Esophagus (tissue), 2 donors: ENCODE data around the gene CTBP2. TPM values are rescaled to one million over a fixed set of nuclear protein-coding genes. Genes with fewer than 3 reads are reported as not detected.
A peak's percentile ranks its signal among the peaks of the same experiment; 100 is the strongest.

Experiments
- H3K27ac ChIP-seq, 2 donors: one replicate each; pipeline ENCODE4 v1.5.1; 2013; ENCODE audit warnings: low read depth in 2 of 2, mild to moderate bottlenecking in 2 of 2, inconsistent platforms in 1 of 2, low read length in 1 of 2, moderate library complexity in 1 of 2
- H3K27me3 ChIP-seq, 2 donors: one replicate each; pipeline ENCODE4 v1.6.1; 2013; ENCODE audit warnings: low read length in 2 of 2, control low read depth in 1 of 2, mild to moderate bottlenecking in 1 of 2; ENCODE audit not compliant: insufficient read depth in 2 of 2, control insufficient read depth in 1 of 2
- H3K36me3 ChIP-seq, 2 donors: one replicate each; pipeline ENCODE4 v1.6.1; 2013; ENCODE audit warnings: low read length in 1 of 2; ENCODE audit not compliant: control insufficient read depth in 2 of 2, insufficient read depth in 2 of 2
- H3K4me1 ChIP-seq, 2 donors: one replicate each; pipeline ENCODE4 v1.6.1; 2013; ENCODE audit warnings: low read length in 1 of 2; ENCODE audit not compliant: control insufficient read depth in 2 of 2, insufficient read depth in 2 of 2
- H3K4me3 ChIP-seq, 2 donors: one replicate each; pipeline ENCODE4 v1.5.1; 2013; ENCODE audit warnings: low read length in 2 of 2, mild to moderate bottlenecking in 2 of 2, low read depth in 1 of 2, moderate library complexity in 1 of 2
- H3K9me3 ChIP-seq, 2 donors: one replicate each; pipeline ENCODE4 v1.6.1; 2013; ENCODE audit warnings: mild to moderate bottlenecking in 2 of 2, low read depth in 1 of 2, low read length in 1 of 2, moderate library complexity in 1 of 2; ENCODE audit not compliant: control insufficient read depth in 2 of 2, insufficient read depth in 1 of 2
- WGBS, 2 donors: extraction: QIAGEN DNeasy Blood & Tissue Kit; methylation state at CpG; one replicate each; pipeline ENCODE4 v1.1.7; 2013; 5-methylcytosine and 5-hydroxymethylcytosine counted together
- polyA plus RNA-seq, 2 donors: library from polyadenylated mRNA; stranded (reverse); fragments of 200-250 nt; gene quantifications; one replicate each; pipeline ENCODE4 v1.2.3, GENCODE V29; 2013
- donor health status: healthy with polysubstance abuse.
- donor health status: Bipolar disorder and iron deficiency.

The CTBP2 gene
- polyA plus RNA-seq, 2 donors: 15.4 to 33.3 TPM

DNA sequence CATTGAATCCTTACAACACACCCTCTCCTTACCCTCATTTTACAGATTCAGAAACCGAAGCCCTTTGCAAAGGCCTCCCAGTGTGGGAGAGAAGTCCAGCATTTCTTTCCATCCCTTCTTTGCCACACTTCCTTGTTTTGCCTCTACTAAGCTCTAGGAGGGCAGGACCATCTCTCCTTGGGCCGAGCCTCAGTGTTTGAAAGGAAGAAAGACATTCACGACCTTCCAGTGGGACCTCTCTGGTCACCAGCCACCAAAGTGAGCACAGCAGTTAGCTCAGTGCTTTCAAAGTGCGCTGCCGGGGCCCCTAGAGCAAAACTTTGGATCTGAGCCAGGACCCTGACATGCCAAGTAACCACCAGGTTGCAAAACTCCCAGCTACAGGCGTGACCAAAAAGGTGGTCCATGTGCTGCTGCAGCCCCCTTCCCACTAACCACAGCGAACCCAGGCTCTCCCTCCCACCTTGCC, 12.4 kb downstream of the CTBP2 start:
- Histone ChIP-seq H3K36me3 (no peaks in the 10 kb centered on the region), H3K4me1 (peaks cover 20 to 45% of the 10 kb centered on the region in 2 donors), H3K4me3 (no peak overlapping the region), H3K27me3 (no peaks in the 10 kb centered on the region), H3K27ac (peak overlapping the region; percentile 95 to 96), H3K9me3 (no peaks in the 10 kb centered on the region)
- WGBS, 2 donors: 34 to 42% methylated on average over 7 of the region's 7 CpGs

DNA sequence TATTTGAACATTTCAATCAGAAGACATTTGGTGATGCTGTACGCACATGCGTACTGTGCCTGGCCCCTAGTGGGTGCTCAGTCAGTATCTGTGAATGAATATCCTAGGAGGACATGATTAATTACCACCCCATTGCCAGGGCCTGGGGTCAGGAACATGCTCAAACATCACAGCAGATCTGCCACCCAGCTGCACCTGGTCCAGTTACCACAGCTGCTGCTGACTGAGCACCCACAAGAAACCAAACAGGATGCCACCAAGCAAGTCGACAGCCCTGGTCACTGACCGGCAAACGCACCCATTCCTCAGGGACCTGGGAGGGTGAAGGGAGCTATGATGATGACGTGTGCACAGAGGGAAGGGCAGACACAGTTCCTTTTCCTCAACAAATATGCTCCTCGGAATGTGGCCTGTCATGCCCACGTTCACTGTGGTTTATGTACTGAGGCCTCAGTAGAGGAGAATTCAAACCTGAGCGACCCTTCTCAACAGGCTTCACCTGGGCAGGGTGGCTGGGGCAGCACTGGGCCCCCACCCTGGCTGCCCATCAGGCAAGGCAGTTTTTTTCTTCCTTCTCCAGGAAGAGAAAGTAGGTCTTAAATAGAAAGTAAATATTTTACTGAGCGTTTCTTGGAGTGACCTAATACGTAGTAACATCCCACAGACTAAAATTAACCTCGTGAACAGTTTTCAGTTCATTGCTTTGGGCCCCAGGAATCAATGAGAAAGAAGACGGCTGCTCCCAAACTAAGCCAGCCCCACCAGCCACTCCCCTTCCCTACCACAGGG, 13.4 kb downstream of the CTBP2 start:
- H3K9me3 ChIP-seq: no peaks in the 10 kb centered on the region
- WGBS, 2 donors: 23 to 25% methylated on average over 13 of the region's 13 CpGs
- peak overlapping the region in 1 of 2 donors; percentile 10 for H3K4me3 ChIP-seq
- H3K27ac ChIP-seq: peak overlapping the region; percentile 95 to 96
- H3K4me1 ChIP-seq: peaks cover 20 to 40% of the 10 kb centered on the region in 2 donors
- no peaks in the 10 kb centered on the region for H3K36me3 ChIP-seq
- H3K27me3 ChIP-seq: no peaks in the 10 kb centered on the region

DNA sequence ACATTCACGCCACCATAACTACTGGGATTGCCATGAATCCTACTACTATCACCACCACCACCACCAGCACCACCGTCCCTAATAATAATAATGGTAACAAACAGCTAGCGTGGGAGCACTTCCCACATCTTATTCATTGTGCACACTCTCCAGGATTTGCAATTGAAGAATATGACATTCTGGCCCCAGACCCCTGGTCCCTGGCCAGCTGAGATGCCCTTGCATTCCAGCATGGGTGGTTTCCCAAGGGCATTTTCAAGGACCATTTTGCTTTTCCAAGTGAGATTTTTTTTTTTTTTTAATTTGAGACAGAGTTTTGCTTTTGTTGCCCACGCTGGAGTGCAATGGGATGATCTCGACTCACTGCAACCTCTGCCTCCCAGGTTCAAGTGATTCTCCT, 14.7 kb downstream of the CTBP2 start:
- Histone ChIP-seq H3K4me3 (no peak overlapping the region), H3K36me3 (peaks cover 0 to 3% of the 10 kb centered on the region in 2 donors), H3K27me3 (no peaks in the 10 kb centered on the region), H3K27ac (no peak overlapping the region), H3K9me3 (no peaks in the 10 kb centered on the region), H3K4me1 (peaks cover 19 to 43% of the 10 kb centered on the region in 2 donors)
- WGBS, 2 donors: 83 to 91% methylated on average over 5 of the region's 5 CpGs

DNA sequence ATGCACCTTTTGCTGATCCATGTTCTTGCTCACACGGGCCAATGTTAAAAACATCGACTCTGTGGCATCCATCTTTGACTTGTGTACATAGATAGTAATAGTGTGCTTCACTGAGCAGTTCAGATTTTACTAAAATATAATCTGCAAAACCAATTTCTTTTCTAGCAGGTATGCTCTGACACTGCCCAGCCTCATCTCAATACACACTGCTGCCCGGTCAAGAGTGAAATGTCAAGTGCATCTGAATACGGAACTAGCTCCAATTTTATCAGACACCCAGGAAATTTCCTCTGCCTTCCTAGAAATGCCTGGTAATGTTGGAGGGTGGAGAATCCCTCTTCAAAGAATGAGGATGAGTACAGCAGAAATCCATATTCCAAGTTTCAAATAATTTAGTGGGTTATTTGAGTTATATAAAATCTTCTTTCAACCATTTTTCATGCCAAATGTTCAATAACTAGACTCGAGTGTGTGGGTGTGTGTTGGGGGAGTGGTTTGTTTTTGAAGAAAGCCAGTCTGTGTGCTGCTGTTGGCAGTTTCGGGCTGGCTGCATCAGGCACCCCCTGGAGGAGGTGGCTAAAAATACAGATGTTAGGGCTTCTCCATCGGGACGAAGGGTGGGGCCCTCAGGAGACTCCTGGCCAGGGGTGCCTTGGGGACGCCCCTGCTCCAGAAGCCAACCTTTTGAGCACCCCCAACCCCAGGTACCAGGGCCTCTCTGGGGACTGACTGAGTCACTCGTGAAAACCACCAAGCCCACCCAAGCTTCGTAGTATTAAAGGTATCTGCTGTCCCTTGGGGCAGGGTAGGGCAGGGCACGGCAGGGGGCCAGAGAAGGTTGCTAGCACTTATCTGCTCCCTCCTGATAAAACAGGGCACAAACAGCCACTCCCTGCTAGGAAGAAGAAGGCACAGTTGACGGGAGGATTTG, 15.4 kb downstream of the CTBP2 start:
- Histone ChIP-seq H3K4me1 (peaks cover 19 to 39% of the 10 kb centered on the region in 2 donors), H3K27me3 (no peaks in the 10 kb centered on the region), H3K27ac (peak overlapping the region in 1 of 2 donors; percentile 5), H3K4me3 (no peak overlapping the region), H3K9me3 (no peaks in the 10 kb centered on the region), H3K36me3 (peaks cover 0 to 3% of the 10 kb centered on the region in 2 donors)
- 35 to 40% methylated on average over 13 of the region's 13 CpGs for WGBS, 2 donors

DNA sequence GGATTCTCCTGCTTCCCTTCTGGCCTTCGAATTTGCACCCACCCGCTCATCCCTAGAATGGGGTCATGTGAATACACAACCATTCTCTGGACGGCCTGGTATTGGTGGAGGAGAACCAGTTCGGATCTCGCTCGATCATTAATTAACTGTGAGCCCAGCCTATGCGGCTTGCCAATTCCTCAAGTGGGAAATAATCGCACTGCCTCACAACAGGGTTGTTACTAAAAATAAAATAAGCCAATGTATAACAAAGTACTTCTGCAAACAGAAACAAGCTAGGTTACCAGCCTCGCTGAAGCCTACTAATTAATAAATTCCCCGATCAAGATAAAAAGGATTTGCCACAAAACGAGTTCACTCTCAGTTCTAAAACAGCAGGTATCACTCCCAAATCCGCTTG, 16.2 kb downstream of the CTBP2 start:
- 52 to 67% methylated on average over 12 of the region's 12 CpGs for whole genome bisulfite sequencing, 2 donors
- no peaks in the 10 kb centered on the region for H3K27me3 ChIP-seq
- peaks cover 0 to 3% of the 10 kb centered on the region in 2 donors for H3K36me3 ChIP-seq
- no peak overlapping the region for H3K27ac ChIP-seq
- H3K9me3 ChIP-seq: no peaks in the 10 kb centered on the region
- no peak overlapping the region for H3K4me3 ChIP-seq
- peaks cover 19 to 32% of the 10 kb centered on the region in 2 donors for H3K4me1 ChIP-seq

DNA sequence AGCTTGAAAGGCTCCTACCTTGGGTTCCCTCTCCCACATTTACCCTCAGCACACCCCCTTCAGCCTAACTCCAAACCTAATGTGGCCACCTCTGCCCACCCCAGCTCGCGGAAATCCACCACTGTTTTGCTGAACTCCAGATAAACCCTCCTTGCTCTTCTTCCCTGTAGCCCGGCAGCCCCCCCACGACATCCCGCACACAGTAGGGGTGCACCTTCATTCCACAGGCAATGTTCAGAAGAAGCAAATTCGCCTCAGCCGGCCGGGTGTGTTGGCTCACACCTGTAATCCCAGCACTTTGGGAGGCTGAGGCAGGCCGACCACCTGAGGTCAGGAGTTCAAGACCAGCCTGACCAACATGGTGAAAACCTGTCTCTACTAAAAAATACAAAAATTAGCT, 17.4 kb downstream of the CTBP2 start:
- Histone ChIP-seq H3K4me3 (no peak overlapping the region), H3K27ac (no peak overlapping the region), H3K27me3 (no peaks in the 10 kb centered on the region), H3K4me1 (peaks cover 16 to 24% of the 10 kb centered on the region in 2 donors), H3K9me3 (no peaks in the 10 kb centered on the region), H3K36me3 (peaks cover 0 to 5% of the 10 kb centered on the region in 2 donors)
- WGBS, 2 donors: 86 to 91% methylated on average over 9 of the region's 9 CpGs

DNA sequence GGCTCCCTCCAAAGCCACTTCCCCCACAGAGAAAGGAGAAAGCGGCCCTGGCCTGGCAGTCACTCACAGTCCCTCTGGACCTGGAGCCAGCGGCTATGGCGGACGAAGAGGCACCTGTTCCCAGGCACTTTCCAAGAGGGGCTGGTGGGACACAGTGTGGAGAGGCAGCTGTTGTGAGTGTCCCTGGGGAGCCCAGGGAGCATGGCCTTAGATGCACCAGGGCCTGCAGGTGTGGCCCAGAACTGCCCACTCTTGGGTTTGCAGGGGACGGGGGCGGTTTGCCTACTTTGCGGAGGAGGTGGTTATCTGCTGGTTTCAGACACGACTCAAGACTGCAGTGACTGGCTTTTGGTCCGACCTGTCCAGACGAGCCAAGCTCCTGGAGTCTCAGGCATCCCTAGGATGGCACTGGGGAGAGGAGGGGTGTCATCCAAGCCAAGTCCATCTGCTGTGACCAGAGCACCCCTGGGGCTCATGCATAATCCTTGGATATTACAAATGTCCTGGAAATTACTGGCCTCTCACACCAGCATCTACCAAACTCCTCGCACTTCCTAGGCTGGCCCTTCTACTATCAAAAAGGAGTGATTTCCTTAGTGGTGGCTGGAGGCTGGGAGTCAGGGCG, 18.4 kb downstream of the CTBP2 start:
- H3K36me3 ChIP-seq: peaks cover 0 to 6% of the 10 kb centered on the region in 2 donors
- H3K27ac ChIP-seq: no peak overlapping the region
- no peaks in the 10 kb centered on the region for H3K9me3 ChIP-seq
- peaks cover 14 to 17% of the 10 kb centered on the region in 2 donors for H3K4me1 ChIP-seq
- WGBS, 2 donors: 88 to 91% methylated on average over 12 of the region's 12 CpGs
- no peak overlapping the region for H3K4me3 ChIP-seq
- no peaks in the 10 kb centered on the region for H3K27me3 ChIP-seq

DNA sequence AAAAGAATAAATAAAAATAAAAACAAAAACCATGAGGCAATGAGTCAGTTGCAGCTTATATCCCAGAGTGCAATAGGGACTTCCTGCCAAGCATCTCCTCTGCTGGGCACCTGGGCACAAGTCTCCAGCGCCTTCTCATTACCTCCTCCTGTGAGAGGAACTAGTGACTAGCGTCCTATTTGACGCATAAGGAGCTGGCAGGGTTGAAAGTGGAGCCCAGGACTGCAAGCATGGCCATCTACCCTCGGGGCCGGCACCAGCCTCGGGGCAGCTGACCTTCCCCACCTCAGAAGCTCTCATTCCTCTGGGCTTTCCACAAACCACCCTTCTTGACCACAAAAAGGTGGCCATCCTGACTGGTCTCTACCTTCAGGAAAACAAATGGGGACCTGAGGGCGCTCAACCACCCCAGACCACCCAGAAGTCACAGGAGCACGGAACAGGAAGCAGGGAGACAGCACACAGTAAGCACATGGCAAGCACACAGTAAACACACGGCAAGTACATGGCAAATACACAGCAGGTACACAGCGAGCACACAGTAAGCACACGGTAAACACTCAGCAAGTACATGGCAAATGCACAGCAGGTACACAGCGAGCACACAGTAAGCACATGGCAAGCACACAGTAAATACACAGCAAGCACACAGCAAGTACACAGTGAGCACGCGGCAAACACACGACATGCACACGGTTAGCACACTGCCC, 19.1 kb downstream of the CTBP2 start:
- Histone ChIP-seq H3K27ac (no peak overlapping the region), H3K36me3 (peaks cover 0 to 6% of the 10 kb centered on the region in 2 donors), H3K4me3 (no peak overlapping the region), H3K4me1 (peaks cover 9 to 14% of the 10 kb centered on the region in 2 donors), H3K9me3 (no peaks in the 10 kb centered on the region), H3K27me3 (no peaks in the 10 kb centered on the region)
- WGBS, 2 donors: 89 to 91% methylated on average over 16 of the region's 16 CpGs

DNA sequence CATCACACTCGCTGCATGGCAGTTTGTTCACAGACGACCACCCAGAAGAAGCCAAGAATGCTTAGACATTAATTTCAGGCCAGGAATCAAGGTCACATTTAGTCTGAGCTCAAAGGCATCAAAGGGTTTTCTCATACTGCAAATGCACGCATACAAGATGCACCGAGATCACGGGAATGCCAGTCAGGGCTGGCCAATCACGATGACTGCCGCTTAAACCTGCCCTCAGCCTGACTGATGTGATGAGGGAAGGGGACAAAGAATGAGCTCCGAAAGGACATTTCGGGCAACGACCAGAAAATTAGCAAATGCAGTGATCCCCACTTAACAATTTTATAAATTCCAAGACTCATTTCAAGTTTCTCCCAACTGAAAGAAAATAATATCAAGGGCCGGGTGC, 20.2 kb downstream of the CTBP2 start:
- Histone ChIP-seq H3K9me3 (no peaks in the 10 kb centered on the region), H3K4me1 (peaks cover 12% of the 10 kb centered on the region in 2 donors), H3K27ac (no peak overlapping the region), H3K4me3 (no peak overlapping the region), H3K36me3 (peaks cover 0 to 8% of the 10 kb centered on the region in 2 donors), H3K27me3 (no peaks in the 10 kb centered on the region)
- WGBS, 2 donors: 92% methylated on average over 11 of the region's 11 CpGs
